ENCODE data around the gene PCSK7. TPM values are rescaled to one million over a fixed set of nuclear protein-coding genes. Genes with fewer than 3 reads are reported as not detected.

Gene PCSK7
- total and polyA plus RNA-seq, 2 of the 8 experiments (the other 6 are each of a cell fraction or from before 2014, with no cell fraction given), result 23.4 to 38.5 TPM

DNA sequence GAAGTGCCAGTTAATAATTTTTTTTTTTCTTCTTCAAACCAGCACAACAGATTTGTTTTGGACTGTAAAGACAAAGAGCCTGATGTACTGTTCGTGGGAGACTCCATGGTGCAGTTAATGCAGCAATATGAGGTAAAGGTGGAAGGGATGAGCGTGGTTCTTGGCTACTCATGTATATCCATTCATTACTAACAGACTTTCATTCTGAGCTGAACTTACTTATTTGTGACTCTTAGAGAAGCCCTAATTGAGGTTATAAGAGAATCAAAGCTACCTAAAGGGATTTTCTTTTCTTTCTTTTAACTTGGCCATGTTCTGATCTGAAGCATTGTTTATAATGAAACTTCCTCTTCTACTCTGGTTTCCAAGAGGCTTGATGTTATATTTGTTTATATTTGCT is 72.0 kb downstream of the PCSK7 start:
- peaks cover 9 to 10% of the 10 kb centered on the region in 2 experiments for H4K20me1 ChIP-seq (replicated peaks in 1 of 2; ENCODE audit: control insufficient read depth in 1 of 2, insufficient read depth in 2 of 2, low read length in 2 of 2)
- CTCF ChIA-PET (ENCODE audit: partially characterized antibody), result no interaction called here
- no peaks in the 10 kb centered on the region for H3K4me1 ChIP-seq (replicated peaks in 1 of 4; ENCODE audit: control insufficient read depth in 3 of 4, insufficient read depth in 4 of 4, low read length in 3 of 4)

More for the DNA sequence above, 72.0 kb downstream of the PCSK7 start:
- TF ChIP-seq FOSL1 (IDR thresholded peaks at IDR 0.05; ENCODE audit: insufficient read depth, low read depth, low read length), result no peak
- TF ChIP-seq SRF (IDR thresholded peaks at IDR 0.05; ENCODE audit: low read depth, low read length), result no peak
- no peak for TF ChIP-seq SP4 (IDR thresholded peaks at IDR 0.05; ENCODE audit: low read length)
- Histone ChIP-seq H4K8ac (ENCODE audit: extremely low read depth, insufficient read depth, low read length) (no peak overlapping the region), H3K56ac (replicated peaks; ENCODE audit: insufficient read length, low read depth, low read length) (no peak overlapping the region), H3K9me3 (ENCODE audit: insufficient read depth in 2 of 2, low read depth in 1 of 2, low read length in 1 of 2) (no peaks in the 10 kb centered on the region), H2AFZ (ENCODE audit: low read length) (no peak overlapping the region), H3K27ac (ENCODE audit: low read depth, low read length) (no peak overlapping the region), H2BK5ac (ENCODE audit: low read depth, low read length) (no peak overlapping the region), H3K4me3 (ENCODE audit: extremely low read depth in 1 of 4, insufficient read depth in 2 of 4, low read depth in 3 of 4, low read length in 4 of 4) (no peak overlapping the region), H4K5ac (ENCODE audit: insufficient read length, low read depth, low read length) (no peak overlapping the region), H3K27me3 (replicated peaks in 1 of 4; ENCODE audit: control insufficient read depth in 3 of 4, extremely low read depth in 1 of 4, insufficient read depth in 3 of 4, low read length in 3 of 4) (no peaks in the 10 kb centered on the region), H3K79me2 (ENCODE audit: control insufficient read depth in 1 of 2, insufficient read depth in 2 of 2, low read length in 2 of 2) (peaks cover 2 to 66% of the 10 kb centered on the region in 2 experiments), H3K23ac (ENCODE audit: insufficient read length) (no peak overlapping the region), H3K4ac (replicated peaks; ENCODE audit: insufficient read length, low read depth, low read length) (no peak overlapping the region), H2BK20ac (ENCODE audit: low read length) (no peak overlapping the region), H3K9ac (replicated peaks in 1 of 4; ENCODE audit: extremely low read depth in 1 of 4, low read depth in 3 of 4, low read length in 3 of 4) (no peak overlapping the region), H3K4me2 (ENCODE audit: insufficient read depth in 1 of 2, low read depth in 2 of 2, low read length in 2 of 2) (no peak overlapping the region), H2BK15ac (ENCODE audit: low read length) (no peak overlapping the region), H3K36me3 (ENCODE audit: control insufficient read depth in 2 of 4, insufficient read depth in 4 of 4, low read length in 3 of 4) (peaks cover 16 to 74% (median 36%) of the 10 kb centered on the region in 4 experiments), H3K18ac (ENCODE audit: extremely low read depth, low read length) (no peak overlapping the region), H3K23me2 (ENCODE audit: low read depth, low read length) (no peaks in the 10 kb centered on the region), H3K14ac (ENCODE audit: insufficient read length) (no peak overlapping the region), H4K91ac (replicated peaks; ENCODE audit: insufficient read length, low read length) (no peak overlapping the region), H2AK5ac (ENCODE audit: low read depth, low read length) (no peak overlapping the region), H2BK120ac (replicated peaks; ENCODE audit: low read depth, low read length) (no peak overlapping the region), H2BK12ac (ENCODE audit: low read depth, low read length) (no peak overlapping the region), H3K79me1 (ENCODE audit: low read depth, low read length) (peaks cover 6% of the 10 kb centered on the region)
- no peak for FAIRE-seq
- DNase-seq (ENCODE audit: low read depth in 1 of 2, low spot score in 2 of 2), result no peak
- 85% methylated on average over 2 of the region's 2 CpGs; no CpG with 5 or more reads in 1 of the 2 experiments for WGBS, 2 experiments (ENCODE audit: extremely low coverage in 1 of 2, insufficient coverage in 1 of 2, insufficient read length in 1 of 2, insufficient replicate concordance in 2 of 2, low coverage in 1 of 2, low lambda C conversion rate in 2 of 2, missing lambda C conversion rate in 1 of 2)
- POLR2A ChIA-PET (ENCODE audit: partially characterized antibody), result interaction anchor here (1.6 to 5.4 kb wide), 3 partner anchors 11 to 15 kb away, joined by 3 to 35 read pairs (median 25); no protein-coding TSS in a partner anchor

Measured in H1 (cell line).